ENCODE results near the gene TMSB4X.

Gene TMSB4X

GRCh38 chrX:12972243-12972642, 2.7 kb upstream of the TMSB4X start (continued):
- TF ChIP-seq TCF4 (CRISPR knock-in tag; IDR thresholded peaks at IDR 0.05; ENCODE audit: borderline replicate concordance) (no peak), ZNF70 (CRISPR knock-in tag; IDR thresholded peaks at IDR 0.05) (no peak), OSR1 (CRISPR knock-in tag; IDR thresholded peaks at IDR 0.05) (no peak)

DNA sequence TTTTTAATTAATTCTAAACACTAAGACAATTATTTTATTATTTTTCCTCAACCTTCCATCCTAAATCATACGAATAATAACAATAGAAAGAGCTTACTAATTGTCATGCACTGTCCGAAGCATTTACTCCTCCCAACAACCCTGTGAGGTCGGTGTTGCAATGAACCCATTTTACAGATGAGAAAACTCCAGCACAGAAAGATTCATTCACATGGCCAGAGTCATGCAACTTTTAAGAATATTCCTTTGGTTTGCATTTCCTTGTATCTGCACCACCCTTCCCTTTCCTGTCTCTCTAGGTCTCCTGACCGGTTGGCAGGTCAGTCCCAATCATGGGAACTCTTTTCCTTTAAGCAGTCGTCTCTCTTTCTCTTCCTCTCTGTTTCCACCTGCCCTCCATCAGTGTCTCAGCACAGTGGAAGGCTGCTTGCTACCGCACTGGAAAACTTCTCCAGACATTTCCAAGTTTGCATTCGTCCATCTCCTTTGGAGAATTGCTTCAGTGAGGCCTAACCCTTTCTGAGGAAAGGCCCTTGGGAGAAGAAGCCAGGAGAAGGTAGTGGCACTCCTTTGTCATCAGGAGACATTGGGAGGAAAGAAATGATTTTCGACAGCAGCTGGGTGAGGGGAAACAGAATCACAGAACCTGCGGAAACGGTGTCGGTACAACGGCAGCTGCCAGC, 1.9 kb upstream of the TMSB4X start:
- TF ChIP-seq ZNF8 (CRISPR knock-in tag; IDR thresholded peaks at IDR 0.05) = no peak
- no peak for TF ChIP-seq ZNF70 (CRISPR knock-in tag; IDR thresholded peaks at IDR 0.05)
- TF ChIP-seq RARB (CRISPR knock-in tag; IDR thresholded peaks at IDR 0.05) = no peak
- no peak for TF ChIP-seq TOX (CRISPR knock-in tag; IDR thresholded peaks at IDR 0.05; ENCODE audit: borderline replicate concordance)
- TF ChIP-seq TSHZ2 (CRISPR knock-in tag; IDR thresholded peaks at IDR 0.05) = no peak
- no peak for TF ChIP-seq ZNF565 (CRISPR knock-in tag; conservative IDR thresholded peaks at IDR 0.05; ENCODE audit: low read depth)
- no peak for TF ChIP-seq BACH2 (CRISPR knock-in tag; IDR thresholded peaks at IDR 0.05; ENCODE audit: borderline replicate concordance)
- no peak for TF ChIP-seq CREB5 (CRISPR knock-in tag; IDR thresholded peaks at IDR 0.05; ENCODE audit: low read depth)
- TF ChIP-seq ZFP3 (CRISPR knock-in tag; IDR thresholded peaks at IDR 0.05) = no peak
- no peak for TF ChIP-seq SNAI2 (CRISPR knock-in tag; IDR thresholded peaks at IDR 0.05)
- no peak for TF ChIP-seq PPARA (CRISPR knock-in tag; IDR thresholded peaks at IDR 0.05; ENCODE audit: borderline replicate concordance)
- TF ChIP-seq ZFP30 (CRISPR knock-in tag; IDR thresholded peaks at IDR 0.05) = no peak
- no peak for TF ChIP-seq PATZ1 (CRISPR knock-in tag; IDR thresholded peaks at IDR 0.05; ENCODE audit: borderline replicate concordance)
- no peak for TF ChIP-seq TCF4 (CRISPR knock-in tag; IDR thresholded peaks at IDR 0.05; ENCODE audit: borderline replicate concordance)
- ATAC-seq = no peak

- no peak for TF ChIP-seq ZNF565 (CRISPR knock-in tag; conservative IDR thresholded peaks at IDR 0.05; ENCODE audit: low read depth)
- TF ChIP-seq TCF4 (CRISPR knock-in tag; IDR thresholded peaks at IDR 0.05; ENCODE audit: borderline replicate concordance) = no peak
- TF ChIP-seq, protein P1, sequence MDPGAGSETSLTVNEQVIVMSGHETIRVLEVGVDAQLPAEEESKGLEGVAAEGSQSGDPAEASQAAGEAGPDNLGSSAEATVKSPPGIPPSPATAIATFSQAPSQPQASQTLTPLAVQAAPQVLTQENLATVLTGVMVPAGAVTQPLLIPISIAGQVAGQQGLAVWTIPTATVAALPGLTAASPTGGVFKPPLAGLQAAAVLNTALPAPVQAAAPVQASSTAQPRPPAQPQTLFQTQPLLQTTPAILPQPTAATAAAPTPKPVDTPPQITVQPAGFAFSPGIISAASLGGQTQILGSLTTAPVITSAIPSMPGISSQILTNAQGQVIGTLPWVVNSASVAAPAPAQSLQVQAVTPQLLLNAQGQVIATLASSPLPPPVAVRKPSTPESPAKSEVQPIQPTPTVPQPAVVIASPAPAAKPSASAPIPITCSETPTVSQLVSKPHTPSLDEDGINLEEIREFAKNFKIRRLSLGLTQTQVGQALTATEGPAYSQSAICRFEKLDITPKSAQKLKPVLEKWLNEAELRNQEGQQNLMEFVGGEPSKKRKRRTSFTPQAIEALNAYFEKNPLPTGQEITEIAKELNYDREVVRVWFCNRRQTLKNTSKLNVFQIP (CRISPR knock-in tag; IDR thresholded peaks at IDR 0.05; ENCODE audit: borderline replicate concordance, low read depth) = no peak
- TF ChIP-seq RARB (CRISPR knock-in tag; IDR thresholded peaks at IDR 0.05) = no peak
- TF ChIP-seq TOX (CRISPR knock-in tag; IDR thresholded peaks at IDR 0.05; ENCODE audit: borderline replicate concordance) = no peak
- TF ChIP-seq ESRRG (CRISPR knock-in tag; IDR thresholded peaks at IDR 0.05) = no peak
- no peak for TF ChIP-seq PPARA (CRISPR knock-in tag; IDR thresholded peaks at IDR 0.05; ENCODE audit: borderline replicate concordance)
- no peak for TF ChIP-seq BACH2 (CRISPR knock-in tag; IDR thresholded peaks at IDR 0.05; ENCODE audit: borderline replicate concordance)
- TF ChIP-seq ZC3H10 (CRISPR knock-in tag; IDR thresholded peaks at IDR 0.05) = no peak
- no peak for TF ChIP-seq CSDC2 (CRISPR knock-in tag; IDR thresholded peaks at IDR 0.05)
- TF ChIP-seq ZNF8 (CRISPR knock-in tag; IDR thresholded peaks at IDR 0.05) = no peak
- TF ChIP-seq OSR1 (CRISPR knock-in tag; IDR thresholded peaks at IDR 0.05) = no peak
- ATAC-seq = no peak
These were observed 1.2 kb upstream of the TMSB4X start for GRCh38 chrX:12973561-12974304.
